RWPE2 (cell line): ENCODE data around the gene ANAPC10.
A peak's percentile ranks its signal among the peaks of the same experiment; 100 is the strongest.

Experiments used
- ATAC-seq: fragments of 200-7000 bp; cut with Tn5 transposase; 3 replicates; pipeline ENCODE4 v1.9.1; 2021; ENCODE audit warnings: low read depth
- DNase-seq: peaks from one replicate; pipeline ENCODE4 v3.0.0-alpha.2; 2020; ENCODE audit warnings: low spot score
- H3K27ac ChIP-seq: fragments of 450-650 bp; 2 replicates; pipeline ENCODE4 v1.5.1; 2017; ENCODE audit warnings: mild to moderate bottlenecking; ENCODE audit not compliant: poor library complexity, severe bottlenecking
- H3K27me3 ChIP-seq: fragments of 250-450 bp; sonication (Bioruptor Pico); 2 replicates; pipeline ENCODE4 v1.5.1; 2021; ENCODE audit warnings: mild to moderate bottlenecking, moderate library complexity; ENCODE audit not compliant: insufficient read depth, poor library complexity, severe bottlenecking
- H3K36me3 ChIP-seq: fragments of 250-450 bp; sonication (Bioruptor Pico); 2 replicates; pipeline ENCODE4 v1.5.1; 2020; ENCODE audit warnings: low read depth, mild to moderate bottlenecking, moderate library complexity
- H3K4me1 ChIP-seq: fragments of 250-450 bp; sonication (Bioruptor Pico); 2 replicates; pipeline ENCODE4 v1.5.1; 2021; ENCODE audit warnings: mild to moderate bottlenecking, moderate library complexity; ENCODE audit not compliant: insufficient read depth, poor library complexity, severe bottlenecking
- H3K4me3 ChIP-seq: fragments of 250-450 bp; sonication (Bioruptor Pico); 2 replicates; pipeline ENCODE4 v1.5.1; 2021; ENCODE audit warnings: mild to moderate bottlenecking, moderate library complexity; ENCODE audit not compliant: severe bottlenecking
- H3K9me3 ChIP-seq: fragments of 250-450 bp; sonication (Bioruptor Pico); 2 replicates; pipeline ENCODE4 v1.5.1; 2021; ENCODE audit warnings: mild to moderate bottlenecking, moderate library complexity; ENCODE audit not compliant: severe bottlenecking
- CTCF ChIP-seq: fragments of 450-650 bp; IDR thresholded peaks from one replicate; pipeline ENCODE4 v1.5.1; 2017; ENCODE audit warnings: mild to moderate bottlenecking, moderate library complexity; ENCODE audit not compliant: poor library complexity, severe bottlenecking

The ANAPC10 gene

DNA sequence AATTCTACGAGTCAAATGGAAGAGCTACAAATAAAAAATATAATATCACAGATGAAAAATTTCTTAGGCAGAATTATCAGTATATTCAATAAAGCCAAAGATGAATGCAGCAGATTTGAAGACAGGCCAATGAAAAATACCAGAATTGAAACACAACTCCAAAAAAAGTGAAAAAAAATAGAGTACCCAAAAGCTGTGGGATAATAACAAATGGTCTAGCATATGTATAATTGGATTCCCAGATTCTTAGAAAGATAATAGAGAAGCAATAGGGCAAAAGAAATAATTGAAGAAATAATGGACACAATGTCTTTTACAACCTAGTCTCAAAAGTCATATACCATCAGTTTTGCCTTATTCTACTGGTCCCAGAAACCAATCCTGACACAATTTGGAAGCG, 4.4 kb downstream of the ANAPC10 start:
- no peak overlapping the region for H3K27ac ChIP-seq
- H3K36me3 ChIP-seq, result peaks cover 60% of the 10 kb centered on the region
- H3K4me1 ChIP-seq, result no peaks in the 10 kb centered on the region
- DNase-seq (no peak), ATAC-seq (no peak)
- H3K4me3 ChIP-seq, result no peak overlapping the region
- H3K9me3 ChIP-seq, result peaks cover 3% of the 10 kb centered on the region
- no peaks in the 10 kb centered on the region for H3K27me3 ChIP-seq
- no peak for TF ChIP-seq CTCF

GRCh38 chr4:145090380-145090779, 7.6 kb downstream of the ANAPC10 start:
- Histone ChIP-seq H3K9me3 (peaks cover 3% of the 10 kb centered on the region), H3K4me3 (no peak overlapping the region), H3K36me3 (peaks cover 64% of the 10 kb centered on the region), H3K4me1 (no peaks in the 10 kb centered on the region), H3K27ac (no peak overlapping the region), H3K27me3 (no peaks in the 10 kb centered on the region)
- TF ChIP-seq CTCF, result no peak
- ATAC-seq (no peak), DNase-seq (no peak)

- no peak for DNase-seq
- no peaks in the 10 kb centered on the region for H3K9me3 ChIP-seq
- no peak for TF ChIP-seq CTCF
- H3K27me3 ChIP-seq, result no peaks in the 10 kb centered on the region
- peak; percentile 73 for ATAC-seq
- no peak overlapping the region for H3K4me3 ChIP-seq
- peak overlapping the region; percentile 27 for H3K27ac ChIP-seq
- peaks cover 57% of the 10 kb centered on the region for H3K36me3 ChIP-seq
- no peaks in the 10 kb centered on the region for H3K4me1 ChIP-seq
Measured at GRCh38 chr4:145083891-145084605, 13.9 kb downstream of the ANAPC10 start.

DNA sequence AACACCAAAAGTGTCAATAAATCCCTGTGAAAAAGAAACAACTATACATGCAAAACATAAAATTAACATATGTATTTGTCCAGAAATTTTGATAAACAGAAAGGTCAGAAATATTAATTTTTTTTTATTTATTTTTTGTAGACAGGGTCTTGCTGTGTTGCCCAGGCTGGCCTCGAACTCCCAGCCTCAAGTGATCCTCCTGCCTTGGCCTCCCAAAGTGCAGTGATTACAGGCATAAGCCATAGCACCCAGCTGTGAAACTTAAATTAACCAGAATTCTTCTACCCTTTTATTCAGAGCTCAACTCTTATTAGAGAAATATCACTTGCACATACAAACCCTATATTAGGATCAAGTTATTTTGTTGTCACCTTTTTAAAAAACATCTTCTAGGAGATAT, 16.2 kb downstream of the ANAPC10 start:
- Histone ChIP-seq H3K27me3 (no peaks in the 10 kb centered on the region), H3K4me3 (no peak overlapping the region), H3K4me1 (no peaks in the 10 kb centered on the region), H3K36me3 (peaks cover 54% of the 10 kb centered on the region), H3K27ac (no peak overlapping the region), H3K9me3 (no peaks in the 10 kb centered on the region)
- TF ChIP-seq CTCF, result no peak
- ATAC-seq (no peak), DNase-seq (no peak)

DNA sequence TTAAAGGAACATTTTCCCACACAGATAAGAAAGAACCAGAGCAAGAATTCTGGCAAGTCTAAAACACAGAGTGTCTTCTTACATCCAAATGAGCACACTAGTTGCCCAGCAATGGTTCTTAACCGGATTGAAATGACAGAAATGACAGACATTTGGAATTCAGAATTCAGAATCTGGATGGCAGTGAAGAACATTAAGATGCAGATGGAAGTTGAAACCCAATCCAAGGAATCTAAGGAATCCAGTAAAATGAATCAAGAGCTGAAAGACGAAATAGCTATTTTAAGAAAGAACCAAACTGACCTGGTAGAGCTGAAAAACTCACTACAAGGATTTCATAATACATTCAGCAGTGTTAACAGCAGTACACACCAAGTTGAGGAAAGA, 21.5 kb downstream of the ANAPC10 start:
- H3K4me3 ChIP-seq, result no peak overlapping the region
- H3K4me1 ChIP-seq, result no peaks in the 10 kb centered on the region
- no peak for ATAC-seq
- H3K9me3 ChIP-seq, result no peaks in the 10 kb centered on the region
- H3K27me3 ChIP-seq, result no peaks in the 10 kb centered on the region
- no peak for TF ChIP-seq CTCF
- H3K27ac ChIP-seq, result no peak overlapping the region
- no peak for DNase-seq
- H3K36me3 ChIP-seq, result peaks cover 21% of the 10 kb centered on the region
